Tibial artery (tissue), 4 donors: ENCODE data around the gene ANXA3.
A peak's percentile ranks its signal among the peaks of the same experiment; 100 is the strongest.

ENCODE experiments used
- DNase-seq, 2 donors: peaks; one replicate each; pipeline ENCODE4 v3.0.0-alpha.2; 2019
- H3K27ac ChIP-seq, 2 donors: fragments of 200-600 bp; sonication (generic) in 1 of 2; 1 replicate in 1 of 2; 2 replicates in 1 of 2; pipeline ENCODE4 v1.5.1; 2018 to 2019; ENCODE audit warnings: mild to moderate bottlenecking in 1 of 2
- H3K27me3 ChIP-seq, 2 donors: fragments of 200-600 bp; sonication (generic) in 1 of 2; one replicate each; pipeline versions ENCODE4 v1.5.1 to v1.6.0; 2016 to 2019
- H3K36me3 ChIP-seq, 3 donors: fragments of 200-600 bp; sonication (generic) in 2 of 3; one replicate each; pipeline ENCODE4 v1.5.1; 2016 to 2019; ENCODE audit warnings: mild to moderate bottlenecking in 2 of 3
- H3K4me1 ChIP-seq, 4 donors: fragments of 200-600 bp; sonication (generic) in 2 of 4; 1 replicate in 3 of 4; 2 replicates in 1 of 4; pipeline ENCODE4 v1.5.1; 2016 to 2019
- H3K4me3 ChIP-seq, 2 donors: fragments of 200-600 bp; sonication (generic) in 1 of 2; 1 replicate in 1 of 2; 2 replicates in 1 of 2; pipeline ENCODE4 v1.5.1; 2018 to 2019; ENCODE audit warnings: mild to moderate bottlenecking in 2 of 2
- H3K9me3 ChIP-seq, 3 donors: fragments of 200-600 bp; sonication (generic) in 1 of 3; one replicate each; pipeline ENCODE4 v1.5.1; 2016 to 2019
- CTCF ChIP-seq, 2 experiments: fragments of 200-600 bp in 1 of 2; fragments of 450-650 bp in 1 of 2; IDR thresholded peaks; one replicate each; pipeline ENCODE4 v1.5.1; 2017 to 2019; ENCODE audit warnings: antibody characterized with exemption in 2 of 2, mild to moderate bottlenecking in 1 of 2, moderate library complexity in 1 of 2
- intact Hi-C: fragments of 100-400 bp; cut with DNase I; formaldehyde crosslinking; loops from one replicate; pipeline ENCODE4 v1.15.0; 2023; ENCODE audit warnings: low total_unique reads

ANXA3 gene

DNA sequence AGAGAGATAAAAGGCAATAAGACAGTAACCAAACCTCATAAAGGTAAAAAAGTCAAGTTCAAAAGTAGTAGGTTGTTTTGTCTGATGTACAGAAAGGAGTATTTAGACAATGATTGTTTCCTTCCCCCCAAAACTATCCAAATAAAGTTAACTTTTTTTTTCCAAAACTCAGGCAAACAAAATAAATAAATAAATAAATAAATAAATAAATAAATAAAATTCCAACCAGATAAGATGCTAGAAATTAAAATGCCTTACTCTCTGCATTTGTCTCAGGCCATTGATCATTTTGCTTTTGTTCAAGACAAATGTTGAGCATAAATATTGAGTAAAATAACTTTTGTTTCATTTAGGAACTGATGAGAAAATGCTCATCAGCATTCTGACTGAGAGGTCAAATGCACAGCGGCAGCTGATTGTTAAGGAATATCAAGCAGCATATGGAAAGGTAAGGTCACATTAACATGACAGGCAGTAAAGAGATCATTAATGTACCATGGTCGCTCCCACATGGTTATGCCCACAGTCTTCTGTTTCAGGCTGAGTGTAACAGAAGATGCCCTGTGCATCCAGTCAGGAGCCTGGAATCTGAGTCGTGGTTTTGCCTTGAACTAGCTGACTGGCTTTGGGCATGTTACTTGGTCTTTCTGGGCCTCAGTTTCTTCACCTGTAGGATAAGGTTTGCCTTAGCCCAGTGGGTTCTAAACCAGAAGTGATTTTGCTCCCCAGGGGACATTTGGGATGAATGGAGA is 27.3 kb downstream of the ANXA3 start:
- H3K36me3 ChIP-seq: no peaks in the 10 kb centered on the region
- H3K27me3 ChIP-seq: no peaks in the 10 kb centered on the region
- no peaks in the 10 kb centered on the region for H3K4me1 ChIP-seq
- no peak overlapping the region for H3K27ac ChIP-seq
- intact Hi-C loops: no loop called here
- no peaks in the 10 kb centered on the region for H3K9me3 ChIP-seq
- H3K4me3 ChIP-seq: no peak overlapping the region
- no peak for DNase-seq
- TF ChIP-seq CTCF (IDR thresholded peaks at IDR 0.05): no peak

GRCh38 chr4:78581618-78582017 is 30.0 kb downstream of the ANXA3 start:
- no peaks in the 10 kb centered on the region for H3K9me3 ChIP-seq
- no peak for TF ChIP-seq CTCF (IDR thresholded peaks at IDR 0.05)
- H3K4me3 ChIP-seq: no peak overlapping the region
- intact Hi-C loops: no loop called here
- no peaks in the 10 kb centered on the region for H3K27me3 ChIP-seq
- H3K27ac ChIP-seq: no peak overlapping the region
- DNase-seq: peak in 1 of 2 donors; percentile 29
- H3K36me3 ChIP-seq: peaks cover 0 to 9% (median 0%) of the 10 kb centered on the region in 3 donors
- H3K4me1 ChIP-seq: no peaks in the 10 kb centered on the region

DNA sequence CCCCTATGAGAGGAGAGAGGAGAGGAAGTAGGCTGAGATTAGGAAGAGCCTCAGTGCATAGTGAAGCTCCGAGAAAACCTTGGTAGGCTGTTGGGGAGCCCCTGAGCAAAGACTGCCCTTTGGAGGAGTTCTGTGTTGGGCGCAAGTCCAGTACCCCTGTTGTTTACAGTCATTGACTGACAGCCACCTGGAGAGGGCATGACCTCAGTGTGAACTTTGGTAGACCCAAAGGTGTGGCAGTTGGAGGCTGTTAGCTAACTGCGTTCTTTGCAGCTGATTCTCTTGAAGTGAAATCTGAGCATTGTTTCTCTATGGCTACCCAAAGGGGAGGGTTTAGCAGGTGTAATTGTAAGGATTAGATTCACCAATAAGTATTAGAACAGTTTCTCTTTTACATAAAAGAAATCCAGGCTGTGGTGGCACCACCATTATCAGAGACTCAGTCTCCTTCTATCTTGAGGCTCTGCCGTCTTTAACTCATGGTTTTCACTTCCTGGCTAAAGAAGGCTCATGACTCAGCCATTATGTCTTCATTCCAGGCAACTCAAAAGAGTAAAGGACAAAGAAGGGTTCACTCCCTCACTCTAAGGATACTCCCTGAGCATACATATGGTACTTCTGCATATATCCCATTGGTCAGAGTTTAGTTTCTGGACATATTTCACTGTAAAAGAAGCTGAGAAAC is 33.4 kb downstream of the ANXA3 start:
- Histone ChIP-seq H3K4me3 (no peak overlapping the region), H3K27me3 (no peaks in the 10 kb centered on the region), H3K4me1 (no peaks in the 10 kb centered on the region), H3K9me3 (no peaks in the 10 kb centered on the region), H3K36me3 (peaks cover 0 to 29% (median 0%) of the 10 kb centered on the region in 3 donors), H3K27ac (no peak overlapping the region)
- no peak for TF ChIP-seq CTCF (IDR thresholded peaks at IDR 0.05)
- intact Hi-C loops: no loop called here
- no peak for DNase-seq

DNA sequence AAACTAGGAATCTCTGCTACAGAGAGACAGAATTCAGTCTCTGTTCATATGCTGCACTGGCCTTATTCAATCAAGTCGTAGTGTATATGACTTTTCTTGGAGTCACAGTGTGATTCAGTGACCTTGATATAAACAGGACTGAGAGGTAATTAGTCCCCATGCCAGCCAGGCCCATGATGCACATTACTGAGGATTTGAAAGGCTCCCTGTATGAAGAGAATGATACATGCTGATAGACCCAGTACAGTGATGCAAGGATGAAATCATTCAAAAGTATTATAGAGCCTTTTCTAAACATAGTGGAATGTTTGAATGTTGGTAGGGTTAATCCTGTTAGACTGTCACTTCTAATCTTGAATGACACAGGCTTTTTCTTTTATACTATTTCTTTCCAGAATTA is 34.1 kb downstream of the ANXA3 start:
- H3K36me3 ChIP-seq: peaks cover 0 to 29% (median 0%) of the 10 kb centered on the region in 3 donors
- intact Hi-C loops: no loop called here

DNA sequence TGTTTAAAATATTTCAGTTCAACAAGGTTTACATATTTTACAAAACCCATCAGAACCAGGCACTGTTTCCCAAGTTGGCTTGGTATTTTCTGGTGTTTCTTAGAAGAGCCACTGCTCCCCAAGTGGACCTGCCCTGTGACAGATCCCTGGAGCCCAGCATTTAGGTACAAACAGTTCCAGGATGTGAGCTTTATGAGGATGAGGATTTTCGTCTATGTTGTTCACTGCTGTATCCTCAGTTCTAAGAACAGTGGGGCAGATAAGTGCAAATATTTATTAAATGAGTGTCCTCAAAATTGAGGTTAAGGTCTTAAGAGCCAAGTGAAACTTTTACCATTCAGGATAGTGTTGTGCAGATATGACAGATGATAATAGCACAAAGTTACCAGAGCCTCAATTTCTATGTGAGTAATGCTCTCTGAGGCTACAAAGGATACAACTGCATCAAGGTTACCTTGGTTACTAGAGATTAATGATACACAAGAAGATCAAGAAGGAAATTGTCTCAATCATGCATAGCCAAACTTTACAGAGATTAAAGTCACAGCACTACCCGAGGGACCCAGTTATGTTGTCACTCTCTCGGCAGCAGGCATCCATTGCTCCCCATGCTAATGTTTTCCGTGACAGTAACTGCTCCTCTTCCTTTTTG is 37.5 kb downstream of the ANXA3 start:
- Histone ChIP-seq H3K4me1 (peaks cover 0 to 10% (median 0%) of the 10 kb centered on the region in 4 donors), H3K27ac (no peak overlapping the region), H3K9me3 (no peaks in the 10 kb centered on the region), H3K36me3 (peaks cover 0 to 29% (median 0%) of the 10 kb centered on the region in 3 donors), H3K27me3 (no peaks in the 10 kb centered on the region), H3K4me3 (no peak overlapping the region)
- TF ChIP-seq CTCF (IDR thresholded peaks at IDR 0.05): no peak
- DNase-seq: no peak
- intact Hi-C loops: no loop called here

More for the DNA sequence above, 34.1 kb downstream of the ANXA3 start:
- DNase-seq: no peak
- Histone ChIP-seq H3K27ac (no peak overlapping the region), H3K9me3 (no peaks in the 10 kb centered on the region), H3K27me3 (no peaks in the 10 kb centered on the region), H3K4me1 (no peaks in the 10 kb centered on the region), H3K4me3 (no peak overlapping the region)
- TF ChIP-seq CTCF (IDR thresholded peaks at IDR 0.05): no peak
